Right ventricle myocardium superior (tissue), 1 donor: ENCODE results near the gene SEPSECS. TPM values are rescaled to one million over a fixed set of nuclear protein-coding genes. Genes with fewer than 3 reads are reported as not detected.

ENCODE experiments used
- ATAC-seq: fragments of 200-7000 bp; cut with Tn5 transposase; one replicate; pipeline ENCODE4 v1.9.1; 2020; ENCODE audit warnings: mild to moderate bottlenecking; ENCODE audit not compliant: poor library complexity
- DNase-seq: peaks from one replicate; pipeline ENCODE4 v3.0.0-alpha.2; 2020
- intact Hi-C: fragments of 100-400 bp; cut with DNase I; formaldehyde crosslinking; loops from one replicate; pipeline ENCODE4 v1.11.2; 2022
- total RNA-seq: library from RNA; stranded (reverse); fragmentation: NEBNext Ultra II Directional; extraction: Animal tissue kit (Norgen Biotek cat#: 25700); gene quantifications from one replicate; pipeline ENCODE4 v1.2.1, GENCODE V29; 2021
- donor health status: DM: no; HTN: yes; CAD: no; lungs with severe emphysema.

SEPSECS gene
- total RNA-seq, 1 donor from 2014 or later = 5.0 TPM

DNA sequence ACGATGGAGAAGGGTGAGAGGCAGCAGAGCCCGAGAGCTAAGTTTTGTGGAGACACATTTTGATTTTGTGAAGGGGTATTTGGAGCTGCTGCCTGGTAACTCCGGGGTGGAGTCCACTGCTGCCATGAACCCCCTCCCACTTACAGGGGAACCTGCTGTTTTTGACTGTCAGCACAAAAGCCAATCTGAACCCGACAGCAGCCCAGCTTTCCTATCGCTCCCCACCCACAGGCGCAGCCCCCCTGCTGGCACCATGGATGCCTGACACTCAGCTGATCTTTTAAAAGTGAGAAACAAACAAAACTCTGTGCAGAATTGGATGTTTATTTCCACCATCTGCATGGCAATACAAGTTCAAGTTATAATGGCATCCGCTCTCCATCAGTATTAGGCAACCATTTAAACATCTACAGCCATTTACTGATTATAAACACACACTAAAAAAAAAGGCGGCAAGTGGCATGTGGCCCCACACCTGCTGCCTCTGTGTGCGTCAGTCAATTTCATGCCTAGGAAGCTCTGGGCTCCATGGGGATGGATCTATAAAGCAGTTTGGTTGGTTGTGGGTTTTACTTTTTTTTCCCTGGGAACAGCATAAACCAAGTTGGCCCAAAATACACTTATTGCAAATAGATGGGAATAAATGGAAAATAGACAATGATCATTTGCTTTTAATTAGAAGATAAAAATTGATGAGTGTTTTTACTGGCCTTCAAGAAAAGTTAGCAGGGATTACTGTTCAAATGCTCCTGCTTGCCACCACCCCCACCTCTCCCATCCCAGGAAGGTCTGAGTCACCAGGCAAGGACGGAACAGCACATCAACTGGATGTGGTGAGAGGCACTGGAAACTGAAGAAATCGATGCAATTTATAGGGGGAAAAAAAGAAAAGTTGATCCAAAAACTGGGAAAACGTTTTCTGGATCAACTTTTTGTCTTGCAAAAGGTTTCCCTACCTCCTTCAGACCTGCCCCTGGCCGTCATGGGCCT, 46.0 kb downstream of the SEPSECS start:
- ATAC-seq (no peak), DNase-seq (no peak)
- intact Hi-C loops = no loop called here

DNA sequence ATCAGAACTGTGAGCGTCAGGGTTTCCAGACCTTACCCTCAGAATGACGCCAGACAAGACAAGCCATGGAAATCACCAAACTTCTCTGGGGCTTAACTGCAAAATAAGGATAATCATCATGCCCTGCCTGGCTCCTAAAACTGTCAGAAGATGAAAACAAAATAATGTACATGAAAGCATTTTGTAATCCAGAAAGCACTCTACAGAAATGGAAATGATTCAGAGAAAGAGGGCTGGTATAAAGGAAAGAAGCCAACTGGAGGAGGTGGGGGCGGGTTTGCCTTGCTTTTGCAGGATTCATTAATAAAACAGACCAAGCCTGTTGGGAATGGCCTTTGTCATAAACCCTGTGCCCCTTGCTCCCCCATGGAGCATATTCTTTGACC, 47.3 kb downstream of the SEPSECS start:
- ATAC-seq = no peak
- no peak for DNase-seq
- intact Hi-C loops = no loop called here

DNA sequence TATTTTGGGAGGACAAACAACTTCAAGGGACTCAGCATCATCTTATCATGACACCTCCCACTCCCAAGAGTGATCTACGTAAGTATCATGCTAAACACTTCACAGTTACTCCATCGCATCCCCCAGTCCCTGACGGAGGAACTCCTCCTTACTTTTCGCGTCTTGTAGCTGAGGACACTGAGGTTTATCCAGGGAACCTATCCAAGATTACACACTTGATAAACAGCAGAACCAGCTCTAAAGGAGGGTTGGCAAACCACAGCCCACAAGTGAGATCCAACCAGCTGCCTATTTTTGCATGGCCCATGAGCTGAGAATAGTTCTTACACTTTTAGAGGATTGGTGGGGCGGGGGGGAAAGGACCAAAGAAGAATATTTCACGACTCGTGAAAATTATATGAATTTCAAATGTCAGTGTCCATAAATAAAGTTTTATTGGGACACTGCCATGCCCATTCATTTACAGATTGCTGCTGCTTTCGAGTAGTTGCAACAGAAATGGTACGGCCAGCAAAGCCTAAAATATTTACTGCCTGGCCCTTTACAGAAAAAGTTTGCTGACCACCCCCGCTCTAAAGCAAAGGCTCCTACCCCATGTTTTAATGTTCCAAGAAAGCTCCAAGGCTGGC, 47.8 kb downstream of the SEPSECS start:
- ATAC-seq = no peak
- intact Hi-C loops = no loop called here
- DNase-seq = no peak

DNA sequence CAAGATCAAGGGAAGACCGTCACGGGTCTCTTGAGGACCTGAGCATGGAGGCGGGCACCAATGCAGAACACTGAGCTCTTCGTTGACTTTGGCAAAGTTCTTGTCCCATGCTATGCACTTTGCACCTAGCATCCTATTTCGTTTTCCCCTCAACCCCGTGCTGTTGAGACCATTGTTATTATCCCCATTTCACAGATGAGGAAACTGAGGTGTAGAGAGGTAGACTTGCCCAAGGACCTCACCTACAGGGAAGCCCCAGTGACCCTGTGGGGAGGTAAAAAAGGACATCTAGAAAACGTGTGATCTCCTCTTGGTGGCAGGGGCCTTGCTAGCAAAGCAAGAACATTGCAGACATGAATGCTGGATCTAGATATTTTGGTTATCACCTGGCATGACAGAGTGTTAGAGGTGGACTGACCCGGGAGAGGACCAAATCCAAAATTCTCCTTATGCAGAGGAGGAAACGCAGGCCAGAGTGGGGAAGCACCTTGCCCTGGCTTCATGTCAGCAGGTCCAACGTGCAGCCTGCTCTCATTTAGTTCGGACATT, 48.5 kb downstream of the SEPSECS start:
- intact Hi-C loops = no loop called here
- ATAC-seq = no peak
- DNase-seq = no peak

DNA sequence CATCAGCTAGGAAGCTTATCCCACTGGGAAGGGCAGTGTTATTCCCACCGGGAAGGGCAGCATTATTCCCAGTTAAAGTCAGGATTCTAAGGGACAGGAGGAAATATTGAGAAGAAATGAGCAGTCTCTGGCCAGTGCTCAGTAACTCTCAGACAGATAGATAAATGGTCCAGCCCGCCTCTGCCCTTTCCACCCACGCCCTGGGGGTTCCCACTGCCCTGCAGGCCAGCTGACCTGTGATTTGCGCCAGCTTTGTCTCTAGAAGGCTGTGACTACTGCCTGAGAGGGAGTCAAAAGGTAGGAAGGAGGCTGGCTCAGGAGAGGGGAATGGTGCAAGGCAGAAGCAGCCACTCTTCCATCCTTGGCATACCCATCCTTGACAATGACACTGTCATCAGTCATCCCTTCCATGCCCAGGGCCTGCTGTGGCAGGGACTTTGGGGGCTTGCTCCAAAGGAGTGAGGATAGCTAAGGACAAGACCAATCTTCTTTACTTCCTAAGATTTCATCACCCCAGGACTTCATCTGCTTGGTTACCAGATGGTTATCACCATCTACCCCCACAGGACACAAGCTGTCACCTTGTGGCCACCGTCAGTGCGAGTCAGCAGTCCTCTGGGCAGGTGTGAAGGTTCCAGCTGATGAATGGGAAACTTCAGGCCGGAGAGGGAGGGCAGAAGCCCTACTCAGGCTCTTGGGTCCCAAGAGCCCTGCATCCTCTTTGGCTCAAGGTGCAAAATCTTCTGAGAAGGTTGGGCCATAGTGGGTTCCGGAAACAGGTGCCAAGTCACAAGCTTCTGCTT, 49.5 kb downstream of the SEPSECS start:
- intact Hi-C loops = no loop called here
- DNase-seq (no peak), ATAC-seq (no peak)

DNA sequence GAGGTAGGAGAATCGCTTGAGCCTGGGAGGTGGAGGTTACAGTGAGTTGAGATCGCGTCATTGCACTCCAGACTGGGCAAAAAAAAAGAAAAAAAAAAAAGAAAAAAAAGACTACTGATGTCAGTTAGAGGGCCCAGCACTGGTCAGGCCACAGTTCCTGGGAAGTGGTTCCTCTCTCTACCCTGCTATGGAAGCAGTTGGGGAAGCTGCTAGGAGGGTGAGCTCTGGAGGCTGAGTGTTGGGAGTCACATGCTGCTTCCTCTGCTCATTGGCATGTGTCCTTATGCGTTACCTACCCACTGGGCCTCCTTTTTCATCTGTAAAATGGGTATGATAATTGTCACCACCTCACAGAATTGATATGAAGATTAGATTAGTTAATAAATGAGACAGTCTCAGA, 50.7 kb downstream of the SEPSECS start:
- ATAC-seq = no peak
- intact Hi-C loops = no loop called here

DNA sequence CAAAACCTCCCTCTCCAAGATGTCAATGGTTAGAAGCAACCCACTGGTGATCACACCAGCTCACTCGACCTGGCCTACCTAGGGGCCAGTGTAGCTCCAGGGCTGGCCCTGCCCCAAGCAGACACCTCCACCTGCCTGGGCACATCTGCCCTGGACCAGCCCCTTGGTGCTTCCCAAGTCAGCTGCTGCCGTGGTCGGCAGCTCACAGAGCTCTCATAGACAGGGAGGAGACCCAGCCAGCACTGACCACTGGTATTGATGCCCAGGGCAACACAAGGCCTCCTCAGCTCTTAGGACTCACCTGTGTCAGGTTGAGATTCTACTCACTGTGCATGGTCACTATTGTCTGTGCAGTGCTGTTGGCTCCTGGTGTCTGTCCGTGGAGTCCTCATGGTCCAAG, 51.7 kb downstream of the SEPSECS start:
- ATAC-seq (no peak), DNase-seq (no peak)
- intact Hi-C loops = no loop called here

More for the DNA sequence above, 50.7 kb downstream of the SEPSECS start:
- DNase-seq = no peak

DNA sequence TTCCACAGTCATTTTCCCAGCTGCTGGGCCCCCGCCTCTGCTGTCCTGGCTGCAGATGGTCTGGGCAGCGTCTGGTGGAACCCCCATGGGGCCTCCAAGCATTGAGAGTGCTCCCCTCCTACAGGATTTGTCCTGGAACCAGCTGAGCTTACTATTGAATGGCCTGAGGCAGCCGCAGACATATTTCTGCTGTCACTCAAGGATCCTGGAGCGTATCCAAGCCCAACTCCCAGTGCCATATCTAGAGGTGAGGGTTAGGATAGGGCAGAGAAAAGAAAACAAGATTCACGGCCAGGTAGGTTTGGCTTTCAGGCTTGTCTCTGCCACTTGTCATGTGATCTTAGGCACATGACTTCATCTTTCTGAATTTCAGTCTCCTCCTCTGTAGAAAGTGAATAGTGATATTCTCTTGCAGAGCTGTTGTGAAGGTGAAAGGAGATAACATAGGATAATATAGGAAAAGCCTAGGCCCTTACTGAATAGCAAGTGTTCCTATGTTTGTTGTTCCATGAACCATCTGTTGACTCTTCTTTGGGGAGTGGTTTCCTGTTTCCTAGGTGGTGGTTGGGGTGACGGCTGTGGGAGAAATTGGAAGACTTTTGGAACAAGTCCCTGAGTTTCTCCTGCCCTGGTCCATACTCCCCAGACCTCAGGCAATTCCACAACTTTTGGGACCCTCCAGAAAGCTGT, 52.3 kb downstream of the SEPSECS start:
- ATAC-seq (peak; percentile 48), DNase-seq (peak; percentile 65)
- intact Hi-C loops = no loop called here

DNA sequence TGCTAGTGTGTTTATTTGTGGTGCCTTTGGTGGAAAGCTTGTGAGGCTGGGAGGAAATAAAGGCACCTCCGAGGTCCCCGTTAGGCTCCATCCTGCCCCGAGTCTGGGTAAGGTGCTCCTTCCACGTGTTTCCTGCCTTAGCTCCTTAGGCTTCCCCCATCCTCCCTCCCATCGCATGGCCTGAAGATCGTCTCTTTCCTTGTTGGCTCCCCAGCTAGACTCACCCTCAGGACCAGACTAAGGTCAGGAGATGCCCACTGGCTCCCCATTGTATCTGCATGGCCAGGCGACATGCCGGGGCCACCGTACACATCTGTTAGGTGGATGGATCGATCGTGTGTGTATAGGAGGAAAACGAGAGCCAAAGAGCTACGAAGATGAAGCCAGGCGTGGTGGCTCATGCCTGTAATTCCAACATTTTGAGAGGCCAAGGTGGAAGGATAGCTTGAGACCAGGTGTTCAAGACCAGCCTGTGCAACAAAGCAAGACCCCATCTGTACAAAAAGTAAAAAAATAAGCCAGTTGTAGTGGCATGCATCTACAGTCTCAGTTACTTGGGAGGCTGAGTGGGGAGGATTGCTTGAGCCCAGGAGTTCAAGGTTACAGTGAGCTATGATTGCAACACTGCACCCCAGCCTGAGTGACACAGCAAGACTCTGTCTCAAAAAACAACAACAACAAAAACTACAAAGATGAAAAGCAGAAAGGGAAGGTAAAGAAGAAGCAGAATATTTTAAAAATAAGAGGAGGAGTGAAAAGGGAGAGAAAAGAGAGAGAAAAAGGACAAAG, 53.7 kb downstream of the SEPSECS start:
- DNase-seq (no peak), ATAC-seq (no peak)
- intact Hi-C loops = no loop called here

DNA sequence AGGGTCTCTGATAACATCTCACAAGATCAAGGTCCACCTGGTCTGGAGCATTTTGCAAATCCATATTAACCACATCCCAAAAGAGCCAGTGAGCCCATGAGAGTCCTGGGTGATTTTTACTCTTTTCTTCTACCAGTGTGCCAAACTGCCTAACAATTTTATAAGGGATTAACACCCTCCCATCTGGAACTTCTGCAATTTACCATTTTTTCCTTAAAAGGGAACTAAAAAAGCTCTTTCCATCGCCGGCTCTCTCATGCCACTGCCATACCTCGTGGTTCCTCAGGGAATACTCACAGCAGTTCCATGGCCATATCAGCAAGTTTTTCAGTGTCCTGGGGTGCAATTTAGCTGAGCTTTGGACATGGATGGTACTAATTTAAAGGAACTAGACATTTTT, 55.7 kb downstream of the SEPSECS start:
- DNase-seq (no peak), ATAC-seq (no peak)
- intact Hi-C loops = no loop called here

DNA sequence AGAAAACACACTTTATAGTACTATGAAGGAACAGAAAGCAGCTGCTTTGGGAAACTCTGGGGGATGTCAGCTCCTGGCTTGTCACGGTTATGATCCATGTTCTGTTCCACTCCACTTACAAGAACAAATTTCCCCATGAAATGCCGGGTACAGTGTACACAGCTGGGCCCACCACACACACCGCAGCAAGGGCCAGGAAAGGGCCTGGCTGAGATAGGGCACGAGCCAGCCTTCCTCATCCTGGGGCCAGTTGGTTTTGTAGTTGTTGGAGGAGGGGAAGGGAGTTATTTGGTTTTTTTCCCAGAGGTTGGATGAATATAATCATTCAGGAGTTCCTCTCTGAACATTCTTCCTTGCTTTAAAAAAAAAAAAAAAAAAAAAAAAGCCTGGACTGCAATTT, 56.8 kb downstream of the SEPSECS start:
- ATAC-seq = peak; percentile 44
- intact Hi-C loops = no loop called here
- DNase-seq = peak; percentile 64

DNA sequence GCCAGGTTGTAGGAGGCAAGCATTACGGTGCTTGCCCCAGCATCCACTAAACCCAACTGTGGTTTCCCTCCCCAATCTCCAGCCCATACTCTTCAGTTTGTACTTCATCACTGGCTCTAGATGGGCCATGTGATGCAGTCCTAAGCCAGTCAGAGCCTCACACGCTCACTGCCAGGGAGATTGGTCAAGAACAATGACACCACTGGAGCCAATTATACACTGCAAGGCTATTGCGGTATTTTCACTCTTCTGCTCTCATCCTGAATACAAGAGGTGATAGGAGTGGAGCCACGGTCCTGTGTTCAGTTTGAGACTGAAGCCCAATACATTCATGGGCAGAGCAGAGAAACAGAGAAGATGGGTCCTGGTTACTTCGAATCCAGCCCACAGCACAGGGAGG, 58.4 kb downstream of the SEPSECS start:
- ATAC-seq (no peak), DNase-seq (no peak)
- intact Hi-C loops = no loop called here

DNA sequence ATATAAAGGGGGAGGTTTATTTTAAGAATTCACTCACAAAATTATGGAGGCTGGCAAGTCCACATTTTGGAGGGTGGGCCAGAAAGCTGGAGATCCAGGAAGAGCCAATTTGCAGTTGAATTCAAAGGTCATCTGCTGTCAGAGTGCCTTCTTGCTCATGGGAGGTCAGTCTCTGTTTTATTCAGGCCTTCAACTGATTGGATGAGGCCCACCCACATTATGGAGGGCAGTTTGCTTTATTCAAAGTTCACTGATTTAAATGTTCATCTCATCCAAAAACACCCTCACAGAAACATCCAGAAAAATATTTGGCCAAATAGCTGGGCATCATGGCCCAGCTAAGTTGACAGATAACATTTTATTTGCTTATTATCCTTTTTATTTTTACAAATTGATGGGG, 59.5 kb downstream of the SEPSECS start:
- intact Hi-C loops = no loop called here
- DNase-seq = no peak
- ATAC-seq = no peak

DNA sequence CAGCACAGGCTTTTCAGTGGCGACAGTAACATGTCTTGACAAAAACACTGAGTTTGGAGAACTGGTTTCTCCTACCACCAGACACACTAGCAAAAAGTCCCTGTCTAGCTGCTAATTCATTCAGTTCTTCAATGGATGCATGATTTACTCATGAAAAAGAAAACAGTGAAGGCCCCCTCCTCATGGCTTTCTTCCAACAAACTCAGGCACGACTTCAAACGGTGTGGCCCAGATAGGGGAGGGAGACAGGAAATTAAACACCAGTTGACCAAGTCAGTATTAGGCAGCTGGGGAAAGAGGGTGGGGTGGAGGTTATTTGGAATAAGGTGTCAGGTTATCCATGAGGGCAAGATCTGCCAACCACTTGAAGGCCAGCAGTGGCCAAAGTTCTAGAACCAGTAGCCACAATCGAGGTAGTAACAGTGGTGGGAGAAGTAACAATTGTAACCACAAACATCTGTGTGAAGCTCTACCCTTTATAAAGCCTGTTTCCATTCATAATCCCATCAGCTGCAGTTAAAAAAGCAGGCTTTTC, 60.2 kb downstream of the SEPSECS start:
- DNase-seq (no peak), ATAC-seq (no peak)
- intact Hi-C loops = no loop called here

DNA sequence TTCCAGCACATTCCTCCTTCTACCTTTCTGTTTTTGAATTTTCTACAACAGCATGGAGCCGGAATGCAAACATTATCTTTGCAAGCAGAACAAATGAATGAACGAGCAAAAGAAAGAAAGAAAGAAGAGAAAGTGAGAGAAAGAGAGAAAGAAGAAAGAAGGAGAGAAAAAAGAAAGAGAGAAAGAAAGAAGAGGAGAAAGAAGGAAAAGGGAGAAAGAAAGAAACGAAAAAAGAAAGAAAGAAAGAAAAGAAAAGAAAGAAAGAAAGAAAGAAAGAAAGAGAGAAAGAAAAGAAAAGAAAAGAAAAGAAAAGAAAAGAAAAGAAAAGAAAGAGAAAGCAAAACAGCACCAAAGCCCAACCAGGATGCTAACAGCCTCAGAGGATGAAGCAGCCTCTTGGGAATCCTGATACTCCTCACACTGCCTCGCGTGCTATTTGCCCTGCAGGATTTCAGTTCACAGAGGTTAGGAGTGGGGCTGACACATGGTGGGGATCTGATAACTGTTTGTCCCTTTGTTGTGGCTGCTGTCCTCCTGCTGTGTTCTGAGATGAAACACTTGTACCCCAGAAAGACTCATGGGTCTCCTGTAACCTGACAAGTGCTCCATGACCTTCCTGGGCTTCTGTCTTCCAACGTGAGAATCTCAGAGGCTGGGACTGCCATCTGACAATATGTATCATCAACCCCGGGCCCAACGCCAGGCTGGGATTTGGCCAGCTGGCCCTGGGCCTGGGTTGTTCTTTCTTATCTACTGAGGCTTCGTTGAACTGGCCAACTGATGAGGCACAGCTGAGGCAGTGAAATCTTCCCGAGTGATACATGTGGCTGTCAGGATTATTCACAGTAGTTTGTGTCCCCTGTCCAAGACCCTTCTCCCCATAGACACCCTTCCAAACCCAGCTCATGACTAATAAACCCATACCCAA, 61.0 kb downstream of the SEPSECS start:
- intact Hi-C loops = no loop called here
- ATAC-seq = peak; percentile 92
- DNase-seq = peak; percentile 92

DNA sequence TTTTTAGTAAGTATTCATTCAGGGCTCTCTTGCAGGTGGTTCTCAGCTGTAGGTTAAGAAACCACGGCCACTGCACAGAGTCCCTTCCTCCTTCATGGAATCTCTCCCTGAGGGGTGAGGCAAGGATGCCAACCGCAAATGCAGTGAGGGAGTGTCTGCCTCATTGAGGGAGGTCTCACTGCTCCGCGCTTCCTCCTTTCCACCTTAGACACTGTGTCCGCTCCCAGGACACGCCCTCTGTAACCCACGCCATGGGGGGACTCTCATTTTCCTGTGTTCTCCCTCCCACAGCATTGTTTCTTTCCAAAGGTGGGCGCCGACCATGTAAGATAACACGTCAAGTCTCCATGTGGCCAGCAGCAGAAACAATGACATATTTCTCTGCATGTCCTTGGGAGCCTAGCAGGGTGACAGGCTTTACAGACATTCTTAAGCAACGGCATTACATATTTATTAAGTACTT, 63.2 kb downstream of the SEPSECS start:
- intact Hi-C loops = no loop called here

More for the DNA sequence above, 63.2 kb downstream of the SEPSECS start:
- ATAC-seq (no peak), DNase-seq (no peak)
